Measurements from ENCODE around the gene NPHS1. TPM values are rescaled to one million over a fixed set of nuclear protein-coding genes. Genes with fewer than 3 reads are reported as not detected.

Gene NPHS1
- polyA plus RNA-seq, 1 donor from 2014 or later: 0.05 TPM

GRCh38 chr19:35777961-35778360 is 74.3 kb downstream of the NPHS1 start:
- Histone ChIP-seq H3F3A (ENCODE audit: insufficient read depth, low read length, poor library complexity, severe bottlenecking) (no peaks in the 10 kb centered on the region), H3K9me3 (ENCODE audit: low read length) (no peaks in the 10 kb centered on the region), H3K9me2 (ENCODE audit: insufficient read depth, low read length) (no peaks in the 10 kb centered on the region), H3K9ac (ENCODE audit: low read length) (peak overlapping the region; percentile 93), H3K4me2 (ENCODE audit: low read length) (peak overlapping the region; percentile 99), H3K36me3 (ENCODE audit: insufficient read depth, low read length) (no peaks in the 10 kb centered on the region), H3K27me3 (ENCODE audit: insufficient read depth, low read depth, low read length) (no peaks in the 10 kb centered on the region), H3K79me2 (replicated peaks; ENCODE audit: insufficient read depth, low read length) (peaks cover 25% of the 10 kb centered on the region), H3K4me3 (ENCODE audit: low read length) (peak overlapping the region; percentile 86), H3K27ac (ENCODE audit: low read length) (no peak overlapping the region), H4K20me1 (ENCODE audit: insufficient read depth) (no peaks in the 10 kb centered on the region), H2AFZ (ENCODE audit: low read depth, low read length) (no peak overlapping the region)
- TF ChIP-seq TAF1 (IDR thresholded peaks at IDR 0.05; ENCODE audit: low read depth): no peak
- TF ChIP-seq RAD21 (conservative IDR thresholded peaks at IDR 0.05): no peak
- TF ChIP-seq REST (IDR thresholded peaks at IDR 0.05; ENCODE audit: borderline replicate concordance): no peak
- TF ChIP-seq MXI1 (conservative IDR thresholded peaks at IDR 0.05; ENCODE audit: poor library complexity, severe bottlenecking): no peak
- no peak for TF ChIP-seq EZH2 (IDR thresholded peaks at IDR 0.05; ENCODE audit: borderline replicate concordance, insufficient read depth, low read length, poor library complexity, severe bottlenecking)
- TF ChIP-seq EP300 (conservative IDR thresholded peaks at IDR 0.05; ENCODE audit: poor library complexity, severe bottlenecking): no peak
- no peak for TF ChIP-seq SMC3 (conservative IDR thresholded peaks at IDR 0.05; ENCODE audit: poor library complexity)
- TF ChIP-seq POLR2AphosphoS5 (IDR thresholded peaks at IDR 0.05): no peak
- no peak for TF ChIP-seq CTCF (IDR thresholded peaks at IDR 0.05; ENCODE audit: poor library complexity, severe bottlenecking)

GRCh38 chr19:35777086-35777841 is 75.0 kb downstream of the NPHS1 start:
- H3K79me2 ChIP-seq (replicated peaks; ENCODE audit: insufficient read depth, low read length): peaks cover 25% of the 10 kb centered on the region
- H3K27me3 ChIP-seq (ENCODE audit: insufficient read depth, low read depth, low read length): no peaks in the 10 kb centered on the region
- H3K9me3 ChIP-seq (ENCODE audit: low read length): no peaks in the 10 kb centered on the region
- no peaks in the 10 kb centered on the region for H3F3A ChIP-seq (ENCODE audit: insufficient read depth, low read length, poor library complexity, severe bottlenecking)
- H3K9me2 ChIP-seq (ENCODE audit: insufficient read depth, low read length): no peaks in the 10 kb centered on the region
- H3K27ac ChIP-seq (ENCODE audit: low read length): no peak overlapping the region
- H3K36me3 ChIP-seq (ENCODE audit: insufficient read depth, low read length): no peaks in the 10 kb centered on the region
- H3K4me2 ChIP-seq (ENCODE audit: low read length): peak overlapping the region; percentile 99
- H2AFZ ChIP-seq (ENCODE audit: low read depth, low read length): no peak overlapping the region
- TF ChIP-seq CTCF (IDR thresholded peaks at IDR 0.05; ENCODE audit: poor library complexity, severe bottlenecking) (no peak), EZH2 (IDR thresholded peaks at IDR 0.05; ENCODE audit: borderline replicate concordance, insufficient read depth, low read length, poor library complexity, severe bottlenecking) (no peak), SMC3 (conservative IDR thresholded peaks at IDR 0.05; ENCODE audit: poor library complexity) (no peak), POLR2AphosphoS5 (IDR thresholded peaks at IDR 0.05) (no peak), RAD21 (conservative IDR thresholded peaks at IDR 0.05) (no peak), EP300 (conservative IDR thresholded peaks at IDR 0.05; ENCODE audit: poor library complexity, severe bottlenecking) (no peak), REST (IDR thresholded peaks at IDR 0.05; ENCODE audit: borderline replicate concordance) (no peak), TAF1 (IDR thresholded peaks at IDR 0.05; ENCODE audit: low read depth) (no peak), MXI1 (conservative IDR thresholded peaks at IDR 0.05; ENCODE audit: poor library complexity, severe bottlenecking) (no peak)
- peak overlapping the region; percentile 93 for H3K9ac ChIP-seq (ENCODE audit: low read length)
- no peaks in the 10 kb centered on the region for H4K20me1 ChIP-seq (ENCODE audit: insufficient read depth)
- peak overlapping the region; percentile 86 for H3K4me3 ChIP-seq (ENCODE audit: low read length)

Data from neural cell (in vitro differentiated cells).